ENCODE measurements around the gene SPRR5. TPM values are rescaled to one million over a fixed set of nuclear protein-coding genes. Genes with fewer than 3 reads are reported as not detected.

SPRR5 gene
- total and polyA plus RNA-seq, 2 of the 4 experiments (the other 2 are of a cell fraction) = not detected

GRCh38 chr1:152932170-152932811, 14.7 kb upstream of the SPRR5 start:
- dilution Hi-C loops (cut with HindIII; ENCODE audit: low sequenced_read_pairs, unreplicated experiment) (no loop called here), in situ Hi-C loops (cut with MboI; ENCODE audit: low sequenced_read_pairs) (no loop called here), intact Hi-C loops (cut with micrococcal nuclease) (no loop called here)
- Histone ChIP-seq H2BK120ac (ENCODE audit: low read depth, low read length) (no peak overlapping the region), H4K20me1 (ENCODE audit: insufficient read depth, low read length) (no peaks in the 10 kb centered on the region), H3K9me1 (ENCODE audit: insufficient read depth, low read length) (no peaks in the 10 kb centered on the region), H3K23ac (ENCODE audit: low read depth, low read length) (no peak overlapping the region), H3K4me2 (ENCODE audit: low read depth, low read length) (no peak overlapping the region), H3K56ac (ENCODE audit: extremely low read depth, insufficient read depth, low read length) (no peak overlapping the region), H3K4me3 (ENCODE audit: insufficient read depth, low read depth, low read length) (no peak overlapping the region), H2AFZ (replicated peaks; ENCODE audit: low read length, poor library complexity) (no peak overlapping the region), H3K9ac (ENCODE audit: low read depth, low read length) (no peak overlapping the region), H3K14ac (replicated peaks; ENCODE audit: low read depth, low read length) (no peak overlapping the region), H2BK5ac (ENCODE audit: low read depth, low read length, poor library complexity, severe bottlenecking) (no peak overlapping the region), H3K36me3 (ENCODE audit: control insufficient read depth, insufficient read depth, low read length) (no peaks in the 10 kb centered on the region), H3K4me1 (ENCODE audit: control insufficient read depth, insufficient read depth, low read length) (no peaks in the 10 kb centered on the region), H4K8ac (ENCODE audit: low read depth in 2 of 2, low read length in 2 of 2) (no peak overlapping the region), H3K4ac (ENCODE audit: low read depth, low read length) (no peak overlapping the region), H2BK20ac (ENCODE audit: low read depth, low read length) (no peak overlapping the region), H3K79me1 (ENCODE audit: low read depth in 1 of 2, low read length in 2 of 2) (no peaks in the 10 kb centered on the region), H3K18ac (ENCODE audit: low read depth, low read length) (no peak overlapping the region), H2BK15ac (ENCODE audit: low read depth, low read length) (no peak overlapping the region), H2AK5ac (ENCODE audit: low read depth, low read length) (no peak overlapping the region), H3K9me3 (ENCODE audit: control insufficient read depth, insufficient read depth, low read length) (no peaks in the 10 kb centered on the region), H4K5ac (ENCODE audit: low read depth, low read length) (no peak overlapping the region), H2AK9ac (replicated peaks; ENCODE audit: low read depth, low read length, poor library complexity) (no peak overlapping the region), H4K91ac (ENCODE audit: insufficient read depth, low read depth, low read length) (no peak overlapping the region), H3K27ac (ENCODE audit: insufficient read depth, low read length) (no peak overlapping the region), H3K27me3 (ENCODE audit: control insufficient read depth, insufficient read depth, low read length) (no peaks in the 10 kb centered on the region)
- ATAC-seq (ENCODE audit: low read depth) (no peak), DNase-seq (no peak)
- 40% methylated on average over 2 of the region's 4 CpGs; no CpG with 5 or more reads in 1 of the 2 experiments for WGBS, 2 experiments (ENCODE audit: extremely low coverage in 2 of 2, insufficient read length in 1 of 2)
- ChIA-PET POLR2A (ENCODE audit: unreplicated experiment) (no interaction called here), CTCF (no interaction called here)
- TF ChIP-seq ELK1 (IDR thresholded peaks at IDR 0.05; ENCODE audit: borderline replicate concordance, low read depth, low read length) (no peak), USF2 (IDR thresholded peaks at IDR 0.05; ENCODE audit: low read depth, low read length) (no peak), BHLHE40 (IDR thresholded peaks at IDR 0.05; ENCODE audit: low read depth, low read length) (no peak), POLR2A (IDR thresholded peaks at IDR 0.05; ENCODE audit: low read depth, low read length) (no peak), FOS (IDR thresholded peaks at IDR 0.05; ENCODE audit: low read depth, low read length) (no peak), RAD21 (IDR thresholded peaks at IDR 0.05; ENCODE audit: low read length) (no peak), SMC3 (IDR thresholded peaks at IDR 0.05; ENCODE audit: low read depth, low read length) (no peak), CHD1 (IDR thresholded peaks at IDR 0.05; ENCODE audit: low read depth, low read length) (no peak), CTCF (conservative IDR thresholded peaks at IDR 0.05; ENCODE audit: low read depth, low read length) (no peak), CEBPB (IDR thresholded peaks at IDR 0.05; ENCODE audit: low read depth, low read length) (no peak), MAFK (IDR thresholded peaks at IDR 0.05; ENCODE audit: low read depth, low read length) (no peak), MXI1 (IDR thresholded peaks at IDR 0.05; ENCODE audit: borderline replicate concordance, low read depth, low read length) (no peak), RFX5 (IDR thresholded peaks at IDR 0.05; ENCODE audit: low read depth, low read length) (no peak), MAZ (IDR thresholded peaks at IDR 0.05; ENCODE audit: borderline replicate concordance, low read depth, low read length) (no peak), NFE2L2 (IDR thresholded peaks at IDR 0.05; ENCODE audit: low read depth, low read length) (no peak), RCOR1 (IDR thresholded peaks at IDR 0.05; ENCODE audit: insufficient replicate concordance, low read length) (no peak)
- BruUV-seq (replicated peaks) = no TSS peak

Data from IMR-90 (cell line).